ENCODE data around the gene R3HDM4.
"Not testable (repeated sequence)": the region's sequence is repeated elsewhere in the genome, so short reads cannot be mapped to it uniquely, and the experiment has no call there.

R3HDM4 gene

DNA sequence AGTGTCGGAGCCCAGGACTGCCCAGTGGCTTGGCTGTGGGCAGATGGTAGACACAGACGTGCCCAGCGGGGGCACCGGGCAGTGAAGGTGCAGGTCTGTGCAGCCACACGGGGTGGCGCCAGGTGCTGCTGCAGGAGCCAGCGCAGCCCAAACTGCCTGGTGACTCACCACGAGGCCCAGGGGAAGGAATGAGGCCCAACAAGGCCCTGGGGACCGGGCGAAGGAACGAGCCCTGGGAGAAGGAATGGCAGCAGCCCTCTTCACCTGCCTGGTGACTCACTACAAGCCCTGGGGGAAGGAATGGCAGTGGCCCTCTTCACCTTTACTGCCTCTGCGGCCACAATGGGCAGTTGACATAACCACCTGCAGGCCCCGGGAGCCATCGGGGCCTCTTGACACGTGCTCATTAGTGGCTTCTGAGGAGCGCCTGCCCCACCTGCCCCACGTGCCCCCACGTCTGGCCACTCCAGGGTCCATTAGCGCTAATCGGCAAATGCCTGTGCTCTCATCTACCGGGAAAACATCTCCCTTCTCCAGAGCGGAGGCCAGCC, 29.3 kb downstream of the R3HDM4 start:
- TF ChIP-seq, protein P1, sequence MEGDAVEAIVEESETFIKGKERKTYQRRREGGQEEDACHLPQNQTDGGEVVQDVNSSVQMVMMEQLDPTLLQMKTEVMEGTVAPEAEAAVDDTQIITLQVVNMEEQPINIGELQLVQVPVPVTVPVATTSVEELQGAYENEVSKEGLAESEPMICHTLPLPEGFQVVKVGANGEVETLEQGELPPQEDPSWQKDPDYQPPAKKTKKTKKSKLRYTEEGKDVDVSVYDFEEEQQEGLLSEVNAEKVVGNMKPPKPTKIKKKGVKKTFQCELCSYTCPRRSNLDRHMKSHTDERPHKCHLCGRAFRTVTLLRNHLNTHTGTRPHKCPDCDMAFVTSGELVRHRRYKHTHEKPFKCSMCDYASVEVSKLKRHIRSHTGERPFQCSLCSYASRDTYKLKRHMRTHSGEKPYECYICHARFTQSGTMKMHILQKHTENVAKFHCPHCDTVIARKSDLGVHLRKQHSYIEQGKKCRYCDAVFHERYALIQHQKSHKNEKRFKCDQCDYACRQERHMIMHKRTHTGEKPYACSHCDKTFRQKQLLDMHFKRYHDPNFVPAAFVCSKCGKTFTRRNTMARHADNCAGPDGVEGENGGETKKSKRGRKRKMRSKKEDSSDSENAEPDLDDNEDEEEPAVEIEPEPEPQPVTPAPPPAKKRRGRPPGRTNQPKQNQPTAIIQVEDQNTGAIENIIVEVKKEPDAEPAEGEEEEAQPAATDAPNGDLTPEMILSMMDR (IDR thresholded peaks at IDR 0.05; ENCODE audit: low read length, missing control alignments) = no peak
- no peak overlapping the region for H3K4me3 ChIP-seq (replicated peaks; ENCODE audit: low read depth, low read length)
- no peak for DNase-seq (ENCODE audit: low read depth)

DNA sequence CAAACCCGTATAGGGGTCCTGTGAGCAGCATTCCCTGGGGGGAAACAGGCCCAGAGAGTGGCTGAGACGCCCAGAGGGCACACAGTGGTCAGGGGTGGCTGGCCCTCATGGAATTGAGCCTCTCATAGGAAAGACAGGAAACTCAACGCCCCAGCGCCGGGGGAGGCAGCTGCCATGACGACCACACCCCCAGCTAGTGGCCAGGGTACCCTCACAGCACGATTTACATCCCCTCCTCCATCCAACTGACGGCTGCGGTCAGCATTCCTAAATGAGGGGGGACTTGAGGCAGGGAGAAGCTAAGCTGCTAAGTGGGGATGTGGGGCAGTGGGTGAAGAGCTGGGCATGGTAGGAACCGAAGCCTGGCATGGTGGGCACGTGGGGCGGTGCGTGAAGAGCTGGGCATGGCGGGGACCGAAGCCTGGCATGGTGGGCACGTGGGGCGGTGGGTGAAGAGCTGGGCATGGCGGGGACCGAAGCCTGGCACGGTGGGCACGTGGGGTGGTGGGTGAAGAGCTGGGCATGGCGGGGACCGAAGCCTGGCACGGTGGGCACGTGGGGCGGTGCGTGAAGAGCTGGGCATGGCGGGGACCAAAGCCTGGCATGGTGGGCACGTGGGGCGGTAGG, 30.0 kb downstream of the R3HDM4 start:
- no peak for DNase-seq (ENCODE audit: low read depth)
- H3K4me3 ChIP-seq (replicated peaks; ENCODE audit: low read depth, low read length) = no peak overlapping the region
- TF ChIP-seq, protein P1 (IDR thresholded peaks at IDR 0.05; ENCODE audit: low read length, missing control alignments) = no peak

- TF ChIP-seq, protein P1 (IDR thresholded peaks at IDR 0.05; ENCODE audit: low read length, missing control alignments) = no peak
- H3K4me3 ChIP-seq (replicated peaks; ENCODE audit: low read depth, low read length) = no peak overlapping the region
- no peak for DNase-seq (ENCODE audit: low read depth)
These were observed 31.5 kb downstream of the R3HDM4 start for GRCh38 chr19:881385-882071.

GRCh38 chr19:879711-880438, 33.1 kb downstream of the R3HDM4 start:
- no peak for DNase-seq (ENCODE audit: low read depth)
- TF ChIP-seq, protein P1 (IDR thresholded peaks at IDR 0.05; ENCODE audit: low read length, missing control alignments) = no peak
- H3K4me3 ChIP-seq (replicated peaks; ENCODE audit: low read depth, low read length) = no peak overlapping the region

GRCh38 chr19:878751-879561, 34.1 kb downstream of the R3HDM4 start:
- not testable (repeated sequence) for H3K4me3 ChIP-seq (replicated peaks; ENCODE audit: low read depth, low read length); DNase-seq (ENCODE audit: low read depth)

DNA sequence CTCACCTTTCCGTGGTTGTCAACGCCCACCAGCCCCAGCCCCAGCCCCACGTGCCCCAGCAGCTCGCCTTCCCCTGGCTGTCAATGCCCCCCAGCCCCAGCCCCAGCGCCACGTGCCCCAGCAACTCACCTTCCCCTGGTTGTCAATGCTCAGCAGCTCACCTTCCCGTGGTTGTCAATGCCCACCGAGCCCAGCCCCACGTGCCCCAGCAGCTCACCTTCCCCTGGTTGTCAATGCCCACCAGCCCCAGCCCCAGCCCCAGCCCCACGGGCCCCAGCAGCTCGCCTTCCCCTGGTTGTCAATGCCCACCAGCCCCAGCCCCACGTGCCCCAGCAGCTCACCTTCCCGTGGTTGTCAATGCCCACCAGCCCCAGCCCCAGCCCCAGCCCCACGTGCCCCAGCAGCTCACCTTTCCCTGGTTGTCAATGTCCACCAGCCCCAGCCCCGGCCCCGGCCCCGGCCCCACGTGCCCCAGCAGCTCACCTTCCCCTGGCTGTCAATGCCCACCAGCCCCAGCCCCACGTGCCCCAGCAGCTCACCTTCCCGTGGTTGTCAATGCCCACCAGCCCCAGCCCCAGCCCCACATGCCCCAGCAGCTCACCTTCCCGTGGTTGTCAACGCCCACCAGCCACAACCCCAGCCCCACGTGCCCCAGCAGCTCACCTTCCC, 34.9 kb downstream of the R3HDM4 start:
- DNase-seq (ENCODE audit: low read depth); H3K4me3 ChIP-seq (replicated peaks; ENCODE audit: low read depth, low read length): not testable (repeated sequence)

DNA sequence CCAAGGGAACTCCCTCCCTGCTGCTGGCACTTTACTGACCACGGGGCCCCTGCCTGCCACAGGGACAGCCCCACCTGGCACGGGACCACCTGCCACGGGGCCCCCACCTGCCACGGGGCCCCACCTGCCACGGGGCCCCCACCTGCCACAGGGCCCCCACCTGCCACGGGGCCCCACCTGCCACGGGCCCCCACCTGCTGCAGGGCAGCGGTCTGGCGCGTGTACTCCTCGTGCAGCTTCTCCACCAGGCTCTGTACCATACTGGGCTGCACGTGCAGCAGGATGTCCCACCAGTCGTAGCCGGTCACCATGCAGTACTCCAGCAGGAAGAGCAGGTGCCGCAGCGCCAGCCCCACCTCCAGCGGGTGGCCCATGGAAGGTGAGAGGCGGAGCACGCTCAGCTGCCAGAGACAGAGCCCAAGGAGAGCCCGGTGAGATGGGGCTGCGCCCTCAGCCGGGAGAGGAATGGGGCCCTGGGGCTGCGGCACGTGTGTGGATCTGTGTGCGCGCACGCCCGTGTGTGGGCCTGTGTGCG, 36.2 kb downstream of the R3HDM4 start:
- H3K4me3 ChIP-seq (replicated peaks; ENCODE audit: low read depth, low read length) = no peak overlapping the region
- no peak for DNase-seq (ENCODE audit: low read depth)

More for the DNA sequence above, 36.2 kb downstream of the R3HDM4 start:
- TF ChIP-seq, protein P1 (IDR thresholded peaks at IDR 0.05; ENCODE audit: low read length, missing control alignments) = no peak

Data from fibroblast of pulmonary artery (primary cell).